MCF 10A (cell line): ENCODE data around the gene FBXO17. TPM values are rescaled to one million over a fixed set of nuclear protein-coding genes. Genes with fewer than 3 reads are reported as not detected.

Experiments used
- Bru-seq: library from RNA; stranded (reverse); fragments of 400-500 nt; gene quantifications from one replicate; lab custom pipeline; 2021; lab: Mats Ljungman, UMichigan
- BruChase-seq, 2 experiments: library from RNA; stranded (reverse); fragments of 400-500 nt; gene quantifications; one replicate each; lab custom pipeline; 2021; lab: Mats Ljungman, UMichigan
- BruUV-seq: library from RNA; stranded (reverse); fragments of 400-500 nt; replicated peaks from 2 replicates; lab custom pipeline; 2021; lab: Mats Ljungman, UMichigan
- CTCF ChIA-PET: fragments of 300-600 bp; sonication (Branson Sonifier 250); formaldehyde crosslinking; extraction: SDS; loops from one replicate; lab custom pipeline; 2021; ENCODE audit warnings: antibody characterized with exemption, inconsistent platforms; lab: Yijun Ruan, JAX
- POLR2A ChIA-PET: fragments of 300-600, 350-650 bp; sonication (Branson Sonifier 250); formaldehyde crosslinking; extraction: SDS; loops from one replicate; lab custom pipeline; 2020; ENCODE audit warnings: antibody characterized with exemption, inconsistent platforms; lab: Yijun Ruan, JAX
- DNase-seq: peaks from one replicate; pipeline ENCODE4 v3.0.0-alpha.2; 2018; ENCODE audit not compliant: unreplicated experiment
- H3K27ac Mint-ChIP-seq: one replicate; pipeline ENCODE4 v1.8.0; 2022; ENCODE audit warnings: mild to moderate bottlenecking, low read depth, mixed read lengths; ENCODE audit not compliant: unreplicated experiment
- H3K27me3 Mint-ChIP-seq: one replicate; pipeline ENCODE4 v1.8.0; 2022; ENCODE audit warnings: mixed read lengths; ENCODE audit not compliant: insufficient read depth, unreplicated experiment
- H3K36me3 Mint-ChIP-seq: one replicate; pipeline ENCODE4 v1.8.0; 2022; ENCODE audit warnings: mild to moderate bottlenecking, moderate library complexity, mixed read lengths; ENCODE audit not compliant: insufficient read depth, unreplicated experiment
- H3K4me1 Mint-ChIP-seq: one replicate; pipeline ENCODE4 v1.8.0; 2022; ENCODE audit warnings: mixed read lengths; ENCODE audit not compliant: insufficient read depth, unreplicated experiment
- H3K4me3 Mint-ChIP-seq: one replicate; pipeline ENCODE4 v1.8.0; 2022; ENCODE audit warnings: mild to moderate bottlenecking, moderate library complexity, mixed read lengths; ENCODE audit not compliant: unreplicated experiment
- H3K9me3 Mint-ChIP-seq: one replicate; pipeline ENCODE4 v1.8.0; 2022; ENCODE audit warnings: mixed read lengths; ENCODE audit not compliant: unreplicated experiment
- CTCF ChIP-seq: fragments of 200-600 bp; IDR thresholded peaks from one replicate; pipeline ENCODE4 v1.8.0; 2022; ENCODE audit warnings: antibody characterized with exemption, mild to moderate bottlenecking; ENCODE audit not compliant: unreplicated experiment
- intact Hi-C: fragments of 100-400 bp; cut with micrococcal nuclease; formaldehyde crosslinking; loops from 2 replicates; pipeline ENCODE4 v1.14.1; 2022
- long read RNA-seq: library from polyadenylated mRNA; stranded (forward); transcript quantifications from one replicate; pipeline ENCODE4 v2.0.0, GENCODE V29; 2022
- total RNA-seq: library from RNA; stranded (reverse); gene quantifications from 2 replicates; pipeline ENCODE4 v1.2.3, GENCODE V29; 2022

The FBXO17 gene
- total RNA-seq: 5.2 and 5.8 TPM in 2 replicates
- percentile 38 among the genes with signal in this experiment for Bru-seq, nascent RNA
- percentile 38 among the genes with signal in this experiment for BruChase-seq, experiment 1, labeled RNA remaining after a 6-hour chase
- percentile 37 among the genes with signal in this experiment for BruChase-seq, experiment 2, labeled RNA remaining after a 2-hour chase
- long read RNA-seq, transcript FBXO17-201 (6 exons, 2,386 nt): major isoform, 9 of 11 reads
- long read RNA-seq, partial matches to known transcripts: 1 of 11 reads
- long read RNA-seq, other reads (novel, unspliced or antisense): 1 of 11 reads

GRCh38 chr19:38975214-38975860, at the start of gene FBXO17:
Gene FBXO17 (minus strand): TSS chr19:38975742. CDS start chr19:38950319, 25,423 bp downstream.
- Mint-ChIP-seq H3K27ac (peak within 1 kb of the TSS; percentile 87), H3K36me3 (no peaks in the 10 kb centered on the region), H3K4me3 (peak within 1 kb of the TSS; percentile 83), H3K4me1 (peaks cover 9% of the 10 kb centered on the region), H3K27me3 (no peaks in the 10 kb centered on the region), H3K9me3 (no peaks in the 10 kb centered on the region)
- ChIA-PET POLR2A (interaction anchor here (0.8 to 1.6 kb wide), 4 partner anchors 9 to 137 kb away, joined by 3 to 7 read pairs (median 4); partner anchors contain the start of genes MRPS12 and SARS2), CTCF (interaction anchor here (0.5 to 1.6 kb wide), 2 partner anchors 13 to 60 kb away, joined by 3 read pairs; no protein-coding TSS in a partner anchor)
- TSS peak; percentile 57 for BruUV-seq
- peak; percentile 51 for DNase-seq
- no peak for TF ChIP-seq CTCF
- intact Hi-C loops: no loop called here

GRCh38 chr19:39024875-39025641, 49.5 kb upstream of the FBXO17 start:
- no peaks in the 10 kb centered on the region for H3K9me3 Mint-ChIP-seq
- TF ChIP-seq CTCF: no peak
- DNase-seq: no peak
- CTCF ChIA-PET: interaction anchor here (0.6 kb wide), 1 partner anchor 113 kb away, joined by 4 read pairs; no protein-coding TSS in a partner anchor
- H3K36me3 Mint-ChIP-seq: peaks cover 5% of the 10 kb centered on the region
- POLR2A ChIA-PET: interaction anchor here (0.6 kb wide), 1 partner anchor 14 kb away, joined by 3 read pairs; no protein-coding TSS in a partner anchor
- H3K27me3 Mint-ChIP-seq: peaks cover 10% of the 10 kb centered on the region
- no peak overlapping the region for H3K4me3 Mint-ChIP-seq
- BruUV-seq: no TSS peak
- no peaks in the 10 kb centered on the region for H3K4me1 Mint-ChIP-seq
- no peak overlapping the region for H3K27ac Mint-ChIP-seq
- intact Hi-C loops: no loop called here

GRCh38 chr19:39021063-39021462, 45.5 kb upstream of the FBXO17 start:
- Mint-ChIP-seq H3K4me3 (no peak overlapping the region), H3K9me3 (no peaks in the 10 kb centered on the region), H3K27ac (no peak overlapping the region), H3K27me3 (peaks cover 40% of the 10 kb centered on the region), H3K4me1 (no peaks in the 10 kb centered on the region), H3K36me3 (peaks cover 10% of the 10 kb centered on the region)
- BruUV-seq: no TSS peak
- CTCF ChIA-PET: interaction anchor here (0.9 kb wide), 1 partner anchor 89 kb away, joined by 3 read pairs; no protein-coding TSS in a partner anchor
- DNase-seq: no peak
- no peak for TF ChIP-seq CTCF
- intact Hi-C loops: no loop called here
- POLR2A ChIA-PET: no interaction called here
